GM18868 (cell line): Measurements from ENCODE around the gene CCDC160.
"Not testable (repeated sequence)": the region's sequence is repeated elsewhere in the genome, so short reads cannot be mapped to it uniquely, and the experiment has no call there.

Experiments used
- ATAC-seq: cut with Tn5 transposase; IDR thresholded peaks from one replicate; pipeline ENCODE4 v1.9.1; 2021; ENCODE audit warnings: mild to moderate bottlenecking, moderate library complexity; ENCODE audit not compliant: unreplicated experiment

CCDC160 gene

GRCh38 chrX:134236626-134237614, at the start of gene CCDC160:
CCDC160 (plus strand) TSS chrX:134237182; CDS start chrX:134244801, 7,619 bp downstream.
- ATAC-seq: peak; percentile 79

GRCh38 chrX:134191281-134191680, 45.7 kb upstream of the CCDC160 start:
- ATAC-seq: no peak

- no peak for ATAC-seq
Measured at GRCh38 chrX:134194915-134195314, 42.1 kb upstream of the CCDC160 start.

GRCh38 chrX:134202561-134202960, 34.4 kb upstream of the CCDC160 start:
- ATAC-seq: no peak

- ATAC-seq: no peak
Measured at GRCh38 chrX:134206221-134206620, 30.8 kb upstream of the CCDC160 start.

- no peak for ATAC-seq
Measured at GRCh38 chrX:134210465-134210864, 26.5 kb upstream of the CCDC160 start.

- ATAC-seq: no peak
Measured at GRCh38 chrX:134235236-134235635, 1.7 kb upstream of the CCDC160 start.

GRCh38 chrX:134238144-134238543, 1.2 kb downstream of the CCDC160 start:
- ATAC-seq: not testable (repeated sequence)

- no peak for ATAC-seq
Measured at GRCh38 chrX:134239016-134239415, 2.0 kb downstream of the CCDC160 start.

GRCh38 chrX:134240209-134240608, 3.2 kb downstream of the CCDC160 start:
- no peak for ATAC-seq

- ATAC-seq: no peak
Measured at GRCh38 chrX:134241960-134242619, 5.1 kb downstream of the CCDC160 start.

- no peak for ATAC-seq
Measured at GRCh38 chrX:134244043-134244442, 7.1 kb downstream of the CCDC160 start.

GRCh38 chrX:134246282-134246681, 9.3 kb downstream of the CCDC160 start:
- peak; percentile 47 for ATAC-seq

- no peak for ATAC-seq
Measured at GRCh38 chrX:134247492-134247891, 10.5 kb downstream of the CCDC160 start.

GRCh38 chrX:134249241-134249640, 12.3 kb downstream of the CCDC160 start:
- no peak for ATAC-seq

GRCh38 chrX:134251241-134251640, 14.3 kb downstream of the CCDC160 start:
- no peak for ATAC-seq

GRCh38 chrX:134254511-134254910, 17.5 kb downstream of the CCDC160 start:
- no peak for ATAC-seq

GRCh38 chrX:134255555-134255954, 18.6 kb downstream of the CCDC160 start:
- no peak for ATAC-seq

- no peak for ATAC-seq
Measured at GRCh38 chrX:134256684-134257083, 19.7 kb downstream of the CCDC160 start.

GRCh38 chrX:134258202-134258601, 21.2 kb downstream of the CCDC160 start:
- no peak for ATAC-seq

GRCh38 chrX:134285934-134286333, 49.0 kb downstream of the CCDC160 start:
- ATAC-seq: not testable (repeated sequence)

GRCh38 chrX:134287346-134287745, 50.4 kb downstream of the CCDC160 start:
- no peak for ATAC-seq
